ENCODE measurements around the gene TUT1.
A peak's percentile ranks its signal among the peaks of the same experiment; 100 is the strongest.
"Not testable (repeated sequence)": the region's sequence is repeated elsewhere in the genome, so short reads cannot be mapped to it uniquely, and the experiment has no call there.

TUT1 gene

GRCh38 chr11:62603776-62604299 lies 12.5 kb upstream of the TUT1 start:
- no peak for DNase-seq

- no peak for DNase-seq
These were observed 11.7 kb upstream of the TUT1 start for GRCh38 chr11:62603072-62603408.

- DNase-seq, result peak; percentile 61
These were observed 11.1 kb upstream of the TUT1 start for GRCh38 chr11:62602141-62603071.

- DNase-seq, result peak; percentile 99
These were observed 10.2 kb upstream of the TUT1 start, which contains the start of gene MTA2 for GRCh38 chr11:62601372-62602140. MTA2 (minus strand) TSS chr11:62601865; CDS start chr11:62601450, 415 bp downstream.

GRCh38 chr11:62601122-62601371 lies 9.7 kb upstream of the TUT1 start:
- no peak for DNase-seq

GRCh38 chr11:62600367-62601121 lies 9.2 kb upstream of the TUT1 start:
- DNase-seq, result no peak

- DNase-seq, result no peak
These were observed 8.6 kb upstream of the TUT1 start for GRCh38 chr11:62599901-62600300.

- DNase-seq, result peak; percentile 93
These were observed 7.9 kb upstream of the TUT1 start for GRCh38 chr11:62599069-62599696.

GRCh38 chr11:62595124-62595523 lies 3.8 kb upstream of the TUT1 start:
- no peak for DNase-seq

GRCh38 chr11:62593434-62594044 lies 2.2 kb upstream of the TUT1 start:
- peak; percentile 46 for DNase-seq

- no peak for DNase-seq
These were observed 1.7 kb upstream of the TUT1 start for GRCh38 chr11:62592989-62593421.

GRCh38 chr11:62592146-62592815 lies 958 bp upstream of the TUT1 start:
- DNase-seq, result no peak

- no peak for DNase-seq
These were observed 2.2 kb downstream of the TUT1 start for GRCh38 chr11:62588966-62589637.

GRCh38 chr11:62585356-62585755 lies 6.0 kb downstream of the TUT1 start:
- not testable (repeated sequence) for DNase-seq

- not testable (repeated sequence) for DNase-seq
These were observed 9.6 kb downstream of the TUT1 start for GRCh38 chr11:62581735-62582134.

GRCh38 chr11:62580959-62581715 lies 10.2 kb downstream of the TUT1 start:
- no peak for DNase-seq

- DNase-seq, result no peak
These were observed 12.1 kb downstream of the TUT1 start for GRCh38 chr11:62579252-62579651.

- DNase-seq, result no peak
These were observed 12.8 kb downstream of the TUT1 start for GRCh38 chr11:62578541-62578940.

- DNase-seq, result no peak
These were observed 14.1 kb downstream of the TUT1 start for GRCh38 chr11:62577046-62577714.

- DNase-seq, result no peak
These were observed 15.5 kb downstream of the TUT1 start for GRCh38 chr11:62575837-62576236.
